K562 (cell line): ENCODE data around the gene GPR162. TPM values are rescaled to one million over a fixed set of nuclear protein-coding genes. Genes with fewer than 3 reads are reported as not detected.

Source experiments
- ATAC-seq: fragments of 200-7000 bp; cut with Tn5 transposase; 3 replicates; pipeline ENCODE4 v1.9.1; 2020; ENCODE audit warnings: moderate library complexity
- BruUV-seq: library from RNA; stranded (reverse); fragments of 400-500 nt; replicated peaks from 2 replicates; lab custom pipeline; 2021; lab: Mats Ljungman, UMichigan
- CTCF ChIA-PET: fragments of 300-600 bp; formaldehyde crosslinking; extraction: SDS; loops from one replicate; lab custom pipeline; 2021; ENCODE audit warnings: low intra/inter-chr PET ratio; lab: Yijun Ruan, JAX
- POLR2A ChIA-PET: fragments of 300-600, 350-650 bp; sonication (Branson Sonifier 250); formaldehyde crosslinking; extraction: SDS; loops from one replicate; lab custom pipeline; 2021; ENCODE audit warnings: antibody characterized with exemption, inconsistent platforms; lab: Yijun Ruan, JAX
- DNase-seq, 4 experiments: peaks; one replicate each; pipeline versions ENCODE4 v3.0.0 to v3.0.0-alpha.2; 2011 to 2018; ENCODE audit warnings: low spot score in 3 of 4, mixed read lengths in 3 of 4; ENCODE audit errors: extremely low read depth in 1 of 4
- FAIRE-seq: peaks from 2 replicates; lab custom pipeline; 2011; peaks lifted over from hg19 to GRCh38; lab: Jason Lieb, UNC
- H2AFZ ChIP-seq: 2 replicates; pipeline ENCODE4 v1.6.0; 2011; ENCODE audit warnings: low read depth, low read length, control low read depth, inconsistent platforms
- H3K27ac ChIP-seq: fragments of 200-600 bp; 3 replicates; pipeline ENCODE4 v1.8.0; 2011; ENCODE audit warnings: low read depth, mild to moderate bottlenecking, control low read depth, inconsistent platforms, low read length, moderate library complexity, mixed read lengths; ENCODE audit errors: extremely low read depth
- H3K27me3 ChIP-seq, 2 experiments: fragments of 300-600 bp in 1 of 2; 2 replicates in 1 of 2; 3 replicates in 1 of 2; pipeline versions ENCODE4 v1.6.0 to v1.8.0; 2011; ENCODE audit warnings: inconsistent platforms in 2 of 2, low read length in 2 of 2, mild to moderate bottlenecking in 1 of 2, mixed read lengths in 1 of 2, moderate library complexity in 1 of 2; ENCODE audit not compliant: control insufficient read depth in 2 of 2, insufficient read depth in 2 of 2
- H3K36me3 ChIP-seq: fragments of 300-600 bp; 3 replicates; pipeline ENCODE4 v1.8.0; 2011; ENCODE audit warnings: mild to moderate bottlenecking, low read length, inconsistent platforms; ENCODE audit not compliant: control insufficient read depth, insufficient read depth
- H3K4me1 ChIP-seq, 2 experiments: fragments of 200-600 bp in 1 of 2; replicated peaks in 1 of 2; 2 replicates in 1 of 2; 3 replicates in 1 of 2; pipeline versions ENCODE4 v1.5.1 to v1.8.0; 2011; ENCODE audit warnings: inconsistent platforms in 2 of 2, low read length in 2 of 2, mild to moderate bottlenecking in 1 of 2, mixed read lengths in 1 of 2, moderate library complexity in 1 of 2; ENCODE audit not compliant: control insufficient read depth in 2 of 2, insufficient read depth in 2 of 2
- H3K4me2 ChIP-seq: 2 replicates; pipeline ENCODE4 v1.6.1; 2011; ENCODE audit warnings: low read length, control low read depth, inconsistent platforms, mixed read lengths; ENCODE audit not compliant: insufficient read depth
- H3K4me3 ChIP-seq: fragments of 200-600 bp; sonication (generic), shearing (Covaris generic); 2 replicates; pipeline ENCODE4 v1.5.1; 2016; ENCODE audit warnings: control low read depth, inconsistent platforms
- H3K79me2 ChIP-seq: fragments of 200-600 bp; 3 replicates; pipeline ENCODE4 v1.8.0; 2011; ENCODE audit warnings: low read length, inconsistent platforms; ENCODE audit not compliant: control insufficient read depth, insufficient read depth
- H3K9ac ChIP-seq, 2 experiments: 2 replicates each; pipeline versions ENCODE4 v1.6.0 to v1.6.1; 2011; ENCODE audit warnings: low read depth in 2 of 2, low read length in 2 of 2, control low read depth in 1 of 2, inconsistent platforms in 1 of 2, mild to moderate bottlenecking in 1 of 2, mixed read lengths in 1 of 2; ENCODE audit not compliant: insufficient read depth in 1 of 2
- H3K9me1 ChIP-seq: one replicate; pipeline ENCODE4 v1.6.0; 2011; ENCODE audit warnings: inconsistent platforms, mild to moderate bottlenecking, low read length, moderate library complexity; ENCODE audit not compliant: control insufficient read depth, insufficient read depth
- H3K9me3 ChIP-seq: replicated peaks from 2 replicates; pipeline ENCODE4 v1.5.1; 2011; ENCODE audit warnings: low read depth, low read length, inconsistent platforms; ENCODE audit not compliant: control insufficient read depth, insufficient read depth
- H4K20me1 ChIP-seq: replicated peaks from 2 replicates; pipeline ENCODE4 v1.6.1; 2011; ENCODE audit warnings: low read length, inconsistent platforms, mixed read lengths; ENCODE audit not compliant: control insufficient read depth, insufficient read depth
- BRD4 ChIP-seq: fragments of 200-600 bp; sonication (generic); IDR thresholded peaks from 2 replicates; pipeline ENCODE4 v1.6.1; 2017; ENCODE audit warnings: inconsistent platforms
- POLR2G ChIP-seq: fragments of 200-400 bp; formaldehyde crosslinking; IDR thresholded peaks from 2 replicates; pipeline ENCODE4 v1.6.1; 2017; ENCODE audit warnings: low read depth, mild to moderate bottlenecking, antibody characterized with exemption, low read length, moderate library complexity
- WGBS: fragments of 100-300 bp; shearing (Covaris generic); methylation state at CpG from one replicate; pipeline ENCODE4 v1.1.6; 2016; ENCODE audit warnings: low coverage, mixed read lengths; ENCODE audit not compliant: insufficient coverage; ENCODE audit errors: missing lambda C conversion rate; 5-methylcytosine and 5-hydroxymethylcytosine counted together
- in situ Hi-C: fragments of 300-500 bp; cut with MboI; formaldehyde crosslinking; loops from 4 replicates; pipeline ENCODE4 v1.15.0; 2018; ENCODE audit warnings: inconsistent platforms, mixed read lengths
- intact Hi-C: fragments of 100-400 bp; cut with micrococcal nuclease; formaldehyde crosslinking; loops from 2 replicates; pipeline ENCODE4 v1.14.2; 2022
- polyA plus RNA-seq, 8 experiments: library from polyadenylated mRNA; depleted of rRNA in 4 of 8; stranded (reverse) in 5 of 8; unstranded in 3 of 8; fragments of >200 nt; fragmentation: Nextera tagmentation in 2 of 8; fragmentation: Illumina TruSeq in 1 of 8; extraction: Ambion mirVana in 2 of 8; extraction: Trizol in 1 of 8; gene quantifications; 2 replicates each; pipeline versions ENCODE4 v1.2.1 to v1.2.3, GENCODE V29; 2011 to 2014; ENCODE audit warnings: inconsistent platforms in 1 of 8, missing spikeins in 1 of 8
- total RNA-seq, 7 experiments: library from RNA; depleted of rRNA in 6 of 7; stranded (reverse); fragments of >200 nt in 6 of 7; fragmentation: Illumina TruSeq in 2 of 7; extraction: Trizol in 2 of 7; gene quantifications; 2 replicates each; pipeline versions ENCODE4 v1.2.1 to v1.2.3, GENCODE V29; 2011 to 2021; ENCODE audit warnings: low replicate concordance in 1 of 7

GPR162 gene
- total and polyA plus RNA-seq, 9 of the 15 experiments (the other 6 are each of a cell fraction or from before 2014, with no cell fraction given) = 0.65 to 1.8 (median 1.1) TPM; not detected in 2

GRCh38 chr12:6772726-6773589, 48.7 kb upstream of the GPR162 start:
- intact Hi-C loops = no loop called here
- ChIA-PET POLR2A (interaction anchor here (0.6 to 1.0 kb wide), 4 partner anchors 50 to 352 kb away, joined by 3 read pairs; partner anchors contain the start of gene COPS7A), CTCF (no interaction called here)
- DNase-seq (no peak), FAIRE-seq (no peak), ATAC-seq (no peak)
- Histone ChIP-seq H3K9ac (peak overlapping the region in 1 of 2 experiments; percentile 58; a peak in 1 of 4 replicates), H3K4me3 (no peak overlapping the region), H3K27me3 (no peaks in the 10 kb centered on the region; a peak in 1 of 5 replicates), H2AFZ (no peak overlapping the region), H3K9me3 (no peaks in the 10 kb centered on the region), H3K79me2 (peaks cover 16% of the 10 kb centered on the region), H3K36me3 (peaks cover 32% of the 10 kb centered on the region; the same call in 2 of the 3 replicates), H3K4me1 (peaks cover 10 to 38% of the 10 kb centered on the region in 2 experiments; a peak in 4 of 5 replicates), H4K20me1 (no peaks in the 10 kb centered on the region), H3K9me1 (no peaks in the 10 kb centered on the region), H3K4me2 (no peak overlapping the region), H3K27ac (no peak overlapping the region)
- BruUV-seq = no TSS peak
- in situ Hi-C loops = no loop called here
- TF ChIP-seq POLR2G (0 out of 2 replicates have a peak, but pooled peaks have one; percentile 21), BRD4 (no peak)
- WGBS = 56% methylated on average over 13 of the region's 21 CpGs
